ENCODE results near the gene CCDC57. TPM values are rescaled to one million over a fixed set of nuclear protein-coding genes. Genes with fewer than 3 reads are reported as not detected.
A peak's percentile ranks its signal among the peaks of the same experiment; 100 is the strongest.

The CCDC57 gene
- total RNA-seq, 1 experiment from 2014 or later: 140 TPM

- POLR2A ChIA-PET (ENCODE audit: unreplicated experiment): no interaction called here
Measured at GRCh38 chr17:82112181-82112913, 100.3 kb downstream of the CCDC57 start.

GRCh38 chr17:82110298-82110697, 102.3 kb downstream of the CCDC57 start:
- intact Hi-C loops (cut with micrococcal nuclease; ENCODE audit: unreplicated experiment): no loop called here
- H3K9me2 ChIP-seq (ENCODE audit: insufficient read depth): no peaks in the 10 kb centered on the region
- H3K4me3 ChIP-seq: no peak overlapping the region
- no TSS peak for BruUV-seq (replicated peaks)
- H3F3A ChIP-seq (ENCODE audit: insufficient read depth, low read depth): peaks cover 28% of the 10 kb centered on the region
- no peaks in the 10 kb centered on the region for H3K27me3 ChIP-seq (ENCODE audit: insufficient read depth, low read depth)
- H3K4me2 ChIP-seq: peak overlapping the region; percentile 47
- ChIA-PET CTCF (interaction anchor here (0.6 kb wide), 1 partner anchor 125 kb away, joined by 3 read pairs; no protein-coding TSS in a partner anchor), POLR2A (ENCODE audit: unreplicated experiment) (interaction anchor here (0.7 kb wide), 1 partner anchor 263 kb away, joined by 3 read pairs; no protein-coding TSS in a partner anchor)
- H4K20me1 ChIP-seq (ENCODE audit: insufficient read depth): no peaks in the 10 kb centered on the region
- DNase-seq: peak; percentile 47 to 90
- TF ChIP-seq EZH2 (IDR thresholded peaks at IDR 0.05; ENCODE audit: low read depth): no peak
- no peak for TF ChIP-seq CTCF (conservative IDR thresholded peaks at IDR 0.05)
- no peaks in the 10 kb centered on the region for H3K9me3 ChIP-seq (ENCODE audit: insufficient read depth, low read depth)
- H2AFZ ChIP-seq: no peak overlapping the region
- no peaks in the 10 kb centered on the region for H3K36me3 ChIP-seq (ENCODE audit: low read depth)
- peaks cover 4% of the 10 kb centered on the region for H3K79me2 ChIP-seq (ENCODE audit: low read depth)
- peaks cover 31% of the 10 kb centered on the region for H3K4me1 ChIP-seq (replicated peaks; ENCODE audit: insufficient read depth)
- H3K27ac ChIP-seq: peak overlapping the region; percentile 55

More at GRCh38 chr17:82112181-82112913, 100.3 kb downstream of the CCDC57 start:
- peaks cover 15% of the 10 kb centered on the region for H3K4me1 ChIP-seq (replicated peaks; ENCODE audit: insufficient read depth)
- peaks cover 13% of the 10 kb centered on the region for H3F3A ChIP-seq (ENCODE audit: insufficient read depth, low read depth)
- no peaks in the 10 kb centered on the region for H3K9me2 ChIP-seq (ENCODE audit: insufficient read depth)
- H3K36me3 ChIP-seq (ENCODE audit: low read depth): no peaks in the 10 kb centered on the region
- no TSS peak for BruUV-seq (replicated peaks)
- H3K9me3 ChIP-seq (ENCODE audit: insufficient read depth, low read depth): no peaks in the 10 kb centered on the region
- no peaks in the 10 kb centered on the region for H3K27me3 ChIP-seq (ENCODE audit: insufficient read depth, low read depth)
- H3K4me3 ChIP-seq: no peak overlapping the region
- H3K27ac ChIP-seq: no peak overlapping the region
- H2AFZ ChIP-seq: no peak overlapping the region
- no peaks in the 10 kb centered on the region for H4K20me1 ChIP-seq (ENCODE audit: insufficient read depth)
- intact Hi-C loops (cut with micrococcal nuclease; ENCODE audit: unreplicated experiment): no loop called here
- no peak overlapping the region for H3K4me2 ChIP-seq
- H3K79me2 ChIP-seq (ENCODE audit: low read depth): no peaks in the 10 kb centered on the region
- no peak for DNase-seq
- CTCF ChIA-PET: no interaction called here
- TF ChIP-seq CTCF (conservative IDR thresholded peaks at IDR 0.05) (no peak), EZH2 (IDR thresholded peaks at IDR 0.05; ENCODE audit: low read depth) (no peak)

- peaks cover 10% of the 10 kb centered on the region for H3K79me2 ChIP-seq (ENCODE audit: low read depth)
- TF ChIP-seq EZH2 (IDR thresholded peaks at IDR 0.05; ENCODE audit: low read depth) (no peak), CTCF (conservative IDR thresholded peaks at IDR 0.05) (no peak)
- CTCF ChIA-PET: no interaction called here
- H3K27ac ChIP-seq: no peak overlapping the region
- peaks cover 44% of the 10 kb centered on the region for H3K4me1 ChIP-seq (replicated peaks; ENCODE audit: insufficient read depth)
- no peak overlapping the region for H3K4me2 ChIP-seq
- H2AFZ ChIP-seq: no peak overlapping the region
- no peaks in the 10 kb centered on the region for H4K20me1 ChIP-seq (ENCODE audit: insufficient read depth)
- H3K36me3 ChIP-seq (ENCODE audit: low read depth): no peaks in the 10 kb centered on the region
- H3F3A ChIP-seq (ENCODE audit: insufficient read depth, low read depth): peaks cover 41% of the 10 kb centered on the region
- POLR2A ChIA-PET (ENCODE audit: unreplicated experiment): no interaction called here
- no TSS peak for BruUV-seq (replicated peaks)
- no peaks in the 10 kb centered on the region for H3K9me3 ChIP-seq (ENCODE audit: insufficient read depth, low read depth)
- H3K9me2 ChIP-seq (ENCODE audit: insufficient read depth): no peaks in the 10 kb centered on the region
- intact Hi-C loops (cut with micrococcal nuclease; ENCODE audit: unreplicated experiment): loop anchor here (5.0 to 10.0 kb wide), 3 partner anchors 123 to 226 kb away; partner anchors contain the start of genes ALYREF, ANAPC11 and SECTM1
- no peak overlapping the region for H3K4me3 ChIP-seq
- DNase-seq: no peak
- no peaks in the 10 kb centered on the region for H3K27me3 ChIP-seq (ENCODE audit: insufficient read depth, low read depth)
Measured at GRCh38 chr17:82108961-82109475, 103.6 kb downstream of the CCDC57 start.

All from PC-9 (cell line).